ENCODE results near the gene CCDC66. TPM values are rescaled to one million over a fixed set of nuclear protein-coding genes. Genes with fewer than 3 reads are reported as not detected.

CCDC66 gene
- polyA plus RNA-seq, 1 donor from 2014 or later, result 80.3 TPM

DNA sequence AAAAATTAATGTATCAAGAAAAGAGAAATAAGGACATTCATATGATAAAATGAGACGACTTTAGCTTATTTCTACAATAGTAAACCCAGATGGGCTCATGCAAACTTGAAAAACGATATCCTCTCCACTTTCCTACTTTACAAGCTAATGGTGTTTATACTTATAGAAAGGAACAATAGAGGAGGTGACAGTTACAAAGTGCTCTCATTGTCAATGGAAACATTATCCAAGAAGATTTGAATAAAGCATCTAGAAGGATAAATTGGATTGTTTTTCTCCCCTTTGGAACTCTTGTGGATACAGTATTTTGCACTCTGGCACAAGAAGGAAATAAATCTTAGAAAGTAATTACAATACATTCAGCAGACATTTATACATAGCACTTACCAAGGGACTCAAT is 20.2 kb upstream of the CCDC66 start:
- Histone ChIP-seq H3K9me3 (ENCODE audit: low read length) (no peaks in the 10 kb centered on the region), H3K9me2 (ENCODE audit: insufficient read depth, low read length) (no peaks in the 10 kb centered on the region), H3K36me3 (ENCODE audit: insufficient read depth, low read length) (no peaks in the 10 kb centered on the region), H3K9ac (ENCODE audit: low read length) (no peak overlapping the region), H3K4me2 (ENCODE audit: low read length) (no peak overlapping the region), H4K20me1 (ENCODE audit: insufficient read depth) (no peaks in the 10 kb centered on the region), H3K79me2 (replicated peaks; ENCODE audit: insufficient read depth, low read length) (no peaks in the 10 kb centered on the region), H3K4me3 (ENCODE audit: low read length) (no peak overlapping the region), H2AFZ (ENCODE audit: low read depth, low read length) (no peak overlapping the region), H3K27me3 (ENCODE audit: insufficient read depth, low read depth, low read length) (no peaks in the 10 kb centered on the region), H3F3A (ENCODE audit: insufficient read depth, low read length, poor library complexity, severe bottlenecking) (no peaks in the 10 kb centered on the region), H3K27ac (ENCODE audit: low read length) (no peak overlapping the region)
- TF ChIP-seq RAD21 (conservative IDR thresholded peaks at IDR 0.05) (no peak), POLR2AphosphoS5 (IDR thresholded peaks at IDR 0.05) (no peak), MXI1 (conservative IDR thresholded peaks at IDR 0.05; ENCODE audit: poor library complexity, severe bottlenecking) (no peak), TAF1 (IDR thresholded peaks at IDR 0.05; ENCODE audit: low read depth) (no peak), EP300 (conservative IDR thresholded peaks at IDR 0.05; ENCODE audit: poor library complexity, severe bottlenecking) (no peak)
- TF ChIP-seq, protein P1, sequence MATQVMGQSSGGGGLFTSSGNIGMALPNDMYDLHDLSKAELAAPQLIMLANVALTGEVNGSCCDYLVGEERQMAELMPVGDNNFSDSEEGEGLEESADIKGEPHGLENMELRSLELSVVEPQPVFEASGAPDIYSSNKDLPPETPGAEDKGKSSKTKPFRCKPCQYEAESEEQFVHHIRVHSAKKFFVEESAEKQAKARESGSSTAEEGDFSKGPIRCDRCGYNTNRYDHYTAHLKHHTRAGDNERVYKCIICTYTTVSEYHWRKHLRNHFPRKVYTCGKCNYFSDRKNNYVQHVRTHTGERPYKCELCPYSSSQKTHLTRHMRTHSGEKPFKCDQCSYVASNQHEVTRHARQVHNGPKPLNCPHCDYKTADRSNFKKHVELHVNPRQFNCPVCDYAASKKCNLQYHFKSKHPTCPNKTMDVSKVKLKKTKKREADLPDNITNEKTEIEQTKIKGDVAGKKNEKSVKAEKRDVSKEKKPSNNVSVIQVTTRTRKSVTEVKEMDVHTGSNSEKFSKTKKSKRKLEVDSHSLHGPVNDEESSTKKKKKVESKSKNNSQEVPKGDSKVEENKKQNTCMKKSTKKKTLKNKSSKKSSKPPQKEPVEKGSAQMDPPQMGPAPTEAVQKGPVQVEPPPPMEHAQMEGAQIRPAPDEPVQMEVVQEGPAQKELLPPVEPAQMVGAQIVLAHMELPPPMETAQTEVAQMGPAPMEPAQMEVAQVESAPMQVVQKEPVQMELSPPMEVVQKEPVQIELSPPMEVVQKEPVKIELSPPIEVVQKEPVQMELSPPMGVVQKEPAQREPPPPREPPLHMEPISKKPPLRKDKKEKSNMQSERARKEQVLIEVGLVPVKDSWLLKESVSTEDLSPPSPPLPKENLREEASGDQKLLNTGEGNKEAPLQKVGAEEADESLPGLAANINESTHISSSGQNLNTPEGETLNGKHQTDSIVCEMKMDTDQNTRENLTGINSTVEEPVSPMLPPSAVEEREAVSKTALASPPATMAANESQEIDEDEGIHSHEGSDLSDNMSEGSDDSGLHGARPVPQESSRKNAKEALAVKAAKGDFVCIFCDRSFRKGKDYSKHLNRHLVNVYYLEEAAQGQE (IDR thresholded peaks at IDR 0.05; ENCODE audit: borderline replicate concordance), result no peak

- Histone ChIP-seq H3K79me2 (replicated peaks; ENCODE audit: insufficient read depth, low read length) (no peaks in the 10 kb centered on the region), H3K36me3 (ENCODE audit: insufficient read depth, low read length) (no peaks in the 10 kb centered on the region), H3K9me3 (ENCODE audit: low read length) (no peaks in the 10 kb centered on the region), H3K27ac (ENCODE audit: low read length) (no peak overlapping the region), H3K4me2 (ENCODE audit: low read length) (no peak overlapping the region), H3K27me3 (ENCODE audit: insufficient read depth, low read depth, low read length) (no peaks in the 10 kb centered on the region), H3K9me2 (ENCODE audit: insufficient read depth, low read length) (no peaks in the 10 kb centered on the region), H2AFZ (ENCODE audit: low read depth, low read length) (no peak overlapping the region), H4K20me1 (ENCODE audit: insufficient read depth) (no peaks in the 10 kb centered on the region), H3F3A (ENCODE audit: insufficient read depth, low read length, poor library complexity, severe bottlenecking) (no peaks in the 10 kb centered on the region), H3K4me3 (ENCODE audit: low read length) (no peak overlapping the region), H3K9ac (ENCODE audit: low read length) (no peak overlapping the region)
- TF ChIP-seq TAF1 (IDR thresholded peaks at IDR 0.05; ENCODE audit: low read depth) (no peak), CTCF (IDR thresholded peaks at IDR 0.05; ENCODE audit: poor library complexity, severe bottlenecking) (peak; percentile 70), SMC3 (conservative IDR thresholded peaks at IDR 0.05; ENCODE audit: poor library complexity) (peak; percentile 77), RAD21 (conservative IDR thresholded peaks at IDR 0.05) (peak; percentile 79)
These were observed 9.5 kb upstream of the CCDC66 start for GRCh38 chr3:56547486-56547885.

GRCh38 chr3:56557831-56558170 is 826 bp downstream of the CCDC66 start:
- H3K4me3 ChIP-seq (ENCODE audit: low read length), result peak overlapping the region; percentile 84
- peak overlapping the region; percentile 84 for H3K9ac ChIP-seq (ENCODE audit: low read length)
- no peaks in the 10 kb centered on the region for H3K9me2 ChIP-seq (ENCODE audit: insufficient read depth, low read length)
- peak overlapping the region; percentile 56 for H3K4me2 ChIP-seq (ENCODE audit: low read length)
- H3K27me3 ChIP-seq (ENCODE audit: insufficient read depth, low read depth, low read length), result no peaks in the 10 kb centered on the region
- H3K36me3 ChIP-seq (ENCODE audit: insufficient read depth, low read length), result no peaks in the 10 kb centered on the region
- H3K79me2 ChIP-seq (replicated peaks; ENCODE audit: insufficient read depth, low read length), result peaks cover 16% of the 10 kb centered on the region
- H3F3A ChIP-seq (ENCODE audit: insufficient read depth, low read length, poor library complexity, severe bottlenecking), result no peaks in the 10 kb centered on the region
- H3K9me3 ChIP-seq (ENCODE audit: low read length), result no peaks in the 10 kb centered on the region
- H3K27ac ChIP-seq (ENCODE audit: low read length), result peak overlapping the region; percentile 87
- peak overlapping the region; percentile 98 for H2AFZ ChIP-seq (ENCODE audit: low read depth, low read length)
- H4K20me1 ChIP-seq (ENCODE audit: insufficient read depth), result no peaks in the 10 kb centered on the region
- no peak for TF ChIP-seq RAD21 (conservative IDR thresholded peaks at IDR 0.05)
- TF ChIP-seq CTCF (IDR thresholded peaks at IDR 0.05; ENCODE audit: poor library complexity, severe bottlenecking), result peak; percentile 6

Measured in neural cell (in vitro differentiated cells).